Endothelial cell of umbilical vein (primary cell): Measurements from ENCODE around the gene DMD. TPM values are rescaled to one million over a fixed set of nuclear protein-coding genes. Genes with fewer than 3 reads are reported as not detected.
A peak's percentile ranks its signal among the peaks of the same experiment; 100 is the strongest.

Experiments used
- BruUV-seq: library from RNA; stranded (reverse); fragments of 400-500 nt; replicated peaks from 2 replicates; lab custom pipeline; 2021; lab: Mats Ljungman, UMichigan
- CTCF ChIA-PET: fragments of 300-600, 350-600 bp; sonication (Branson Sonifier 250); formaldehyde crosslinking; loops from one replicate; lab custom pipeline; 2021; ENCODE audit warnings: antibody characterized with exemption, inconsistent platforms; lab: Charles Lee
- POLR2A ChIA-PET: fragments of 300-600, 350-600 bp; sonication (Branson Sonifier 250); formaldehyde crosslinking; loops from one replicate; lab custom pipeline; 2021; ENCODE audit warnings: antibody characterized with exemption, inconsistent platforms; lab: Charles Lee
- DNase-seq: peaks from one replicate; pipeline ENCODE4 v3.0.0-alpha.2; 2011; ENCODE audit warnings: low read depth, low spot score
- FAIRE-seq: peaks from 2 replicates; lab custom pipeline; 2011; peaks lifted over from hg19 to GRCh38; lab: Jason Lieb, UNC
- H2AFZ ChIP-seq: 2 replicates; pipeline ENCODE4 v1.6.0; 2012; ENCODE audit warnings: low read depth, low read length, control low read depth, inconsistent platforms
- H3K27ac ChIP-seq: 2 replicates; pipeline ENCODE4 v1.5.1; 2011; ENCODE audit warnings: low read depth, mild to moderate bottlenecking, control low read depth, low read length, moderate library complexity; ENCODE audit not compliant: insufficient read depth
- H3K27me3 ChIP-seq, 2 experiments: 2 replicates each; pipeline versions ENCODE4 v1.6.0 to v1.6.1; 2011; ENCODE audit warnings: low read length in 2 of 2, mixed read lengths in 1 of 2; ENCODE audit not compliant: control insufficient read depth in 2 of 2, insufficient read depth in 2 of 2
- H3K36me3 ChIP-seq, 2 experiments: 2 replicates in 1 of 2; 3 replicates in 1 of 2; pipeline ENCODE4 v1.5.1; 2011; ENCODE audit warnings: low read length in 2 of 2, mild to moderate bottlenecking in 1 of 2, moderate library complexity in 1 of 2; ENCODE audit not compliant: control insufficient read depth in 2 of 2, insufficient read depth in 2 of 2; ENCODE audit errors: extremely low read depth in 1 of 2
- H3K4me1 ChIP-seq: 3 replicates; pipeline ENCODE4 v1.5.1; 2011; ENCODE audit warnings: mild to moderate bottlenecking, low read length; ENCODE audit not compliant: control insufficient read depth, insufficient read depth; ENCODE audit errors: extremely low read depth
- H3K4me2 ChIP-seq: 2 replicates; pipeline ENCODE4 v1.6.1; 2011; ENCODE audit warnings: low read length, control low read depth, mixed read lengths; ENCODE audit not compliant: insufficient read depth
- H3K4me3 ChIP-seq, 3 experiments: fragments of 200-600 bp in 1 of 3; sonication (generic), shearing (Covaris generic) in 1 of 3; replicated peaks in 1 of 3; 2 replicates each; pipeline ENCODE4 v1.5.1; 2011 to 2016; ENCODE audit warnings: control low read depth in 3 of 3, low read length in 3 of 3, mild to moderate bottlenecking in 2 of 3, inconsistent platforms in 1 of 3, low read depth in 1 of 3, moderate library complexity in 1 of 3; ENCODE audit not compliant: insufficient read depth in 1 of 3
- H3K79me2 ChIP-seq: 2 replicates; pipeline ENCODE4 v1.6.0; 2012; ENCODE audit warnings: low read length, inconsistent platforms; ENCODE audit not compliant: control insufficient read depth, insufficient read depth
- H3K9ac ChIP-seq: replicated peaks from 2 replicates; pipeline ENCODE3; 2011; ENCODE audit warnings: low read length, control low read depth; ENCODE audit not compliant: insufficient read depth; ENCODE audit errors: extremely low read depth
- H3K9me1 ChIP-seq: replicated peaks from 3 replicates; pipeline ENCODE4 v1.6.0; 2011; ENCODE audit warnings: mild to moderate bottlenecking, low read length; ENCODE audit not compliant: control insufficient read depth, insufficient read depth; ENCODE audit errors: extremely low read depth
- H3K9me3 ChIP-seq: replicated peaks from 2 replicates; pipeline ENCODE4 v1.5.1; 2012; ENCODE audit warnings: low read length, inconsistent platforms; ENCODE audit not compliant: control insufficient read depth, insufficient read depth
- H4K20me1 ChIP-seq: replicated peaks from 2 replicates; pipeline ENCODE3; 2011; ENCODE audit warnings: mild to moderate bottlenecking, low read length; ENCODE audit not compliant: control insufficient read depth, insufficient read depth; ENCODE audit errors: extremely low read depth
- EZH2 ChIP-seq: IDR thresholded peaks from 2 replicates; pipeline ENCODE4 v1.6.1; 2012; ENCODE audit warnings: borderline replicate concordance, low read depth, mild to moderate bottlenecking, moderate library complexity, low read length, inconsistent platforms; ENCODE audit not compliant: severe bottlenecking
- FOS ChIP-seq: IDR thresholded peaks from 2 replicates; pipeline ENCODE4 v1.6.1; 2011; ENCODE audit warnings: mild to moderate bottlenecking, low read length, moderate library complexity, borderline replicate concordance; ENCODE audit not compliant: insufficient read depth
- GATA2 ChIP-seq: IDR thresholded peaks from 2 replicates; pipeline ENCODE4 v1.7.0; 2011; ENCODE audit warnings: low read depth, mild to moderate bottlenecking, moderate library complexity, mixed read lengths, low read length; ENCODE audit not compliant: insufficient read length, insufficient read depth
- JUN ChIP-seq: IDR thresholded peaks from 2 replicates; pipeline ENCODE4 v1.6.1; 2011; ENCODE audit warnings: borderline replicate concordance, low read depth; ENCODE audit not compliant: insufficient read length, insufficient read depth
- MYC ChIP-seq: IDR thresholded peaks from one replicate; pipeline ENCODE4 v1.6.1; 2011; ENCODE audit warnings: mild to moderate bottlenecking, low read depth, low read length
- POLR2A ChIP-seq: IDR thresholded peaks from 2 replicates; pipeline ENCODE4 v1.6.1; 2012; ENCODE audit warnings: low read depth, mild to moderate bottlenecking, control low read depth, low read length
- POLR2AphosphoS5 ChIP-seq: IDR thresholded peaks from 2 replicates; pipeline ENCODE4 v1.6.1; 2012; ENCODE audit warnings: low read depth, mild to moderate bottlenecking, control low read depth, low read length, moderate library complexity; ENCODE audit not compliant: insufficient read depth
- dilution Hi-C: fragments of 300-500 bp; cut with MboI; formaldehyde crosslinking; loops from one replicate; pipeline ENCODE4 v1.15.0; 2019; ENCODE audit warnings: low sequenced_read_pairs; ENCODE audit not compliant: extremely low pct_ligation_motif_present
- intact Hi-C: fragments of 100-400 bp; cut with micrococcal nuclease; formaldehyde crosslinking; loops from one replicate; pipeline ENCODE4 v1.10.0; 2022
- polyA plus RNA-seq, 4 experiments: library from polyadenylated mRNA; depleted of rRNA in 3 of 4; stranded (reverse) in 3 of 4; unstranded in 1 of 4; fragments of >200 nt; gene quantifications; 2 replicates each; pipeline versions ENCODE4 v1.2.1 to v1.2.3, GENCODE V29; 2011 to 2012; ENCODE audit warnings: missing spikeins in 1 of 4
- total RNA-seq: library from RNA; stranded (reverse); gene quantifications from 2 replicates; pipeline ENCODE4 v1.2.3, GENCODE V29; 2021
- TF ChIP-seq, protein P1 (sequence below): IDR thresholded peaks from 2 replicates; pipeline ENCODE4 v1.6.1; 2011; ENCODE audit not compliant: insufficient read depth, insufficient read length
- TF ChIP-seq, protein P2 (sequence below), 2 donors: IDR thresholded peaks; 1 replicate in 1 of 2; 2 replicates in 1 of 2; pipeline ENCODE4 v1.5.1; 2011; ENCODE audit warnings: low read length in 2 of 2, mild to moderate bottlenecking in 2 of 2, moderate library complexity in 2 of 2, control low read depth in 1 of 2, inconsistent platforms in 1 of 2, low read depth in 1 of 2; ENCODE audit not compliant: insufficient read depth in 1 of 2; ENCODE audit errors: extremely low read depth in 1 of 2

Gene DMD
- total and polyA plus RNA-seq, 2 donors (not counting 3 experiments of a cell fraction or from before 2014, with no cell fraction given): 7.3 to 9.0 TPM

DNA sequence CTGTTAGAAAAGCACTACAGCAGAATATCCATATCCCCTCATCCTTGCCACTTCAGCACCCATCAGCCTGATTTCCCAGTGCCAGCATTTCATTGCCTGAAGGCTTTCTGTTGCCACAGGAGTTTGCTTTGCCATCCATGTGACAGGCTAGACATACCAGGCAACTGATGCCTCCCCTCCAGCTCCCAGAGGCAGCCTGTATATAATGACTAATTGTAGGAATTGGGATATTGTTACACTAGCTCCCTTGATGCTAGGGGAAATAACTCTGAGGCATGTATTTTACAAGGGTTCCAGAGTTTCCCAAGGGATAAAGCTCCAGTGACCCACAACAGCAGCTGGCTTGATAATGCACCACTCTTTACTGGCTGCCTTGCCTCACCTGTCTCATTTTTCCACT is 1531.5 kb downstream of the DMD start:
- no peaks in the 10 kb centered on the region for H3K27me3 ChIP-seq
- no peak for FAIRE-seq
- H3K4me1 ChIP-seq: no peaks in the 10 kb centered on the region
- H4K20me1 ChIP-seq: no peaks in the 10 kb centered on the region
- no peaks in the 10 kb centered on the region for H3K36me3 ChIP-seq
- no peak overlapping the region for H3K4me3 ChIP-seq
- intact Hi-C loops: no loop called here
- H3K9me1 ChIP-seq: no peaks in the 10 kb centered on the region
- H3K79me2 ChIP-seq: no peaks in the 10 kb centered on the region
- CTCF ChIA-PET: no interaction called here
- POLR2A ChIA-PET: no interaction called here
- H3K9me3 ChIP-seq: no peaks in the 10 kb centered on the region
- no peak for DNase-seq
- H3K4me2 ChIP-seq: no peak overlapping the region
- no TSS peak for BruUV-seq
- dilution Hi-C loops: no loop called here
- no peak for TF ChIP-seq POLR2AphosphoS5
- TF ChIP-seq JUN: no peak
- TF ChIP-seq EZH2: no peak
- H3K9ac ChIP-seq: no peak overlapping the region
- no peak overlapping the region for H2AFZ ChIP-seq
- H3K27ac ChIP-seq: no peak overlapping the region

DNA sequence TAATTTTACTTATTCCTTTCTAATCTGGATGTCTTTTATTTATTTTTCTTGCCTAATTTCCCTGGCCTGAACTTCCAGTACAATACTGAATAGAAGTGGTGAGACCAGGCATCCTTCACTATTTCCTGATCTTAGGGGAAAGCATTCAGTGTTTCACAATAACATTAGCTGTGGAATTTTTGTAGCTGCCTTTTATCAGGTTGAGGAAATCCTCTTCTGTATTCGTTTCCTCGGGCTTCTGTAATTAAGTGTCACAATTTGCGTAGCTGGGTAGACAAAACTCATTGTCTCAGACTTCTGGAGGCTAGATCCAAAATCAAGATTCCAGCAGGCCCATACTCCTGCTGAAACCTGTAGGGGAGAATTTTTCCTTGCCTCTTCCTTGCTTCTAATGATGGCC is 1541.1 kb downstream of the DMD start:
- DNase-seq (peak; percentile 77), FAIRE-seq (peak; percentile 79)
- no peaks in the 10 kb centered on the region for H3K36me3 ChIP-seq
- CTCF ChIA-PET: interaction anchor here (1.6 kb wide), 1 partner anchor 10 kb away, joined by 3 read pairs; no protein-coding TSS in a partner anchor
- H3K27me3 ChIP-seq: no peaks in the 10 kb centered on the region
- H3K4me2 ChIP-seq: no peak overlapping the region
- no peaks in the 10 kb centered on the region for H3K9me3 ChIP-seq
- no TSS peak for BruUV-seq
- H4K20me1 ChIP-seq: no peaks in the 10 kb centered on the region
- TF ChIP-seq POLR2A (no peak), FOS (no peak), MYC (no peak), EZH2 (no peak), GATA2 (no peak), POLR2AphosphoS5 (no peak), JUN (no peak)
- TF ChIP-seq, protein P1, sequence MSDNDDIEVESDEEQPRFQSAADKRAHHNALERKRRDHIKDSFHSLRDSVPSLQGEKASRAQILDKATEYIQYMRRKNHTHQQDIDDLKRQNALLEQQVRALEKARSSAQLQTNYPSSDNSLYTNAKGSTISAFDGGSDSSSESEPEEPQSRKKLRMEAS: no peak
- TF ChIP-seq, protein P2, sequence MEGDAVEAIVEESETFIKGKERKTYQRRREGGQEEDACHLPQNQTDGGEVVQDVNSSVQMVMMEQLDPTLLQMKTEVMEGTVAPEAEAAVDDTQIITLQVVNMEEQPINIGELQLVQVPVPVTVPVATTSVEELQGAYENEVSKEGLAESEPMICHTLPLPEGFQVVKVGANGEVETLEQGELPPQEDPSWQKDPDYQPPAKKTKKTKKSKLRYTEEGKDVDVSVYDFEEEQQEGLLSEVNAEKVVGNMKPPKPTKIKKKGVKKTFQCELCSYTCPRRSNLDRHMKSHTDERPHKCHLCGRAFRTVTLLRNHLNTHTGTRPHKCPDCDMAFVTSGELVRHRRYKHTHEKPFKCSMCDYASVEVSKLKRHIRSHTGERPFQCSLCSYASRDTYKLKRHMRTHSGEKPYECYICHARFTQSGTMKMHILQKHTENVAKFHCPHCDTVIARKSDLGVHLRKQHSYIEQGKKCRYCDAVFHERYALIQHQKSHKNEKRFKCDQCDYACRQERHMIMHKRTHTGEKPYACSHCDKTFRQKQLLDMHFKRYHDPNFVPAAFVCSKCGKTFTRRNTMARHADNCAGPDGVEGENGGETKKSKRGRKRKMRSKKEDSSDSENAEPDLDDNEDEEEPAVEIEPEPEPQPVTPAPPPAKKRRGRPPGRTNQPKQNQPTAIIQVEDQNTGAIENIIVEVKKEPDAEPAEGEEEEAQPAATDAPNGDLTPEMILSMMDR (IDR thresholded peaks at IDR 0.05; ENCODE audit: extremely low read depth in 1 of 2, insufficient read depth in 1 of 2, low read depth in 1 of 2, low read length in 2 of 2): no peak
- H3K27ac ChIP-seq: no peak overlapping the region
- intact Hi-C loops (no loop called here), dilution Hi-C loops (no loop called here)
- no peak overlapping the region for H2AFZ ChIP-seq
- no peaks in the 10 kb centered on the region for H3K9me1 ChIP-seq
- POLR2A ChIA-PET: no interaction called here
- no peak overlapping the region for H3K9ac ChIP-seq
- H3K4me1 ChIP-seq: peaks cover 2% of the 10 kb centered on the region
- H3K79me2 ChIP-seq: no peaks in the 10 kb centered on the region
- H3K4me3 ChIP-seq: no peak overlapping the region
